Brain microvascular endothelial cell (primary cell): Measurements from ENCODE around the gene MFSD2B.

Experiments
- DNase-seq: peaks from one replicate; pipeline ENCODE4 v3.0.0-alpha.2; 2020
- H3K27ac ChIP-seq: fragments of 250-450 bp; sonication (Bioruptor Pico); 2 replicates; pipeline ENCODE4 v1.5.1; 2020; ENCODE audit warnings: mild to moderate bottlenecking, moderate library complexity
- H3K27me3 ChIP-seq: fragments of 250-450 bp; sonication (Bioruptor Pico); replicated peaks from 2 replicates; pipeline ENCODE4 v1.5.1; 2020; ENCODE audit warnings: mild to moderate bottlenecking
- H3K36me3 ChIP-seq: fragments of 250-450 bp; sonication (Bioruptor Pico); replicated peaks from 2 replicates; pipeline ENCODE4 v1.5.1; 2020; ENCODE audit warnings: mild to moderate bottlenecking
- H3K4me3 ChIP-seq: 2 replicates; pipeline ENCODE4 v1.5.1; 2011; ENCODE audit warnings: low read depth, mild to moderate bottlenecking, control low read depth, low read length, moderate library complexity
- in situ Hi-C: cut with HindIII; loops from 2 replicates; pipeline ENCODE4 v1.10.0; 2017; ENCODE audit warnings: low sequenced_read_pairs, low pct_ligation_motif_present
- TF ChIP-seq, protein P1 (sequence below): IDR thresholded peaks from 2 replicates; pipeline ENCODE4 v1.5.1; 2011; ENCODE audit warnings: low read depth, mild to moderate bottlenecking, moderate library complexity, low read length, control low read depth, inconsistent platforms; ENCODE audit errors: missing control alignments

The MFSD2B gene, protein sequence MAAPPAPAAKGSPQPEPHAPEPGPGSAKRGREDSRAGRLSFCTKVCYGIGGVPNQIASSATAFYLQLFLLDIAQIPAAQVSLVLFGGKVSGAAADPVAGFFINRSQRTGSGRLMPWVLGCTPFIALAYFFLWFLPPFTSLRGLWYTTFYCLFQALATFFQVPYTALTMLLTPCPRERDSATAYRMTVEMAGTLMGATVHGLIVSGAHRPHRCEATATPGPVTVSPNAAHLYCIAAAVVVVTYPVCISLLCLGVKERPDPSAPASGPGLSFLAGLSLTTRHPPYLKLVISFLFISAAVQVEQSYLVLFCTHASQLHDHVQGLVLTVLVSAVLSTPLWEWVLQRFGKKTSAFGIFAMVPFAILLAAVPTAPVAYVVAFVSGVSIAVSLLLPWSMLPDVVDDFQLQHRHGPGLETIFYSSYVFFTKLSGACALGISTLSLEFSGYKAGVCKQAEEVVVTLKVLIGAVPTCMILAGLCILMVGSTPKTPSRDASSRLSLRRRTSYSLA

DNA sequence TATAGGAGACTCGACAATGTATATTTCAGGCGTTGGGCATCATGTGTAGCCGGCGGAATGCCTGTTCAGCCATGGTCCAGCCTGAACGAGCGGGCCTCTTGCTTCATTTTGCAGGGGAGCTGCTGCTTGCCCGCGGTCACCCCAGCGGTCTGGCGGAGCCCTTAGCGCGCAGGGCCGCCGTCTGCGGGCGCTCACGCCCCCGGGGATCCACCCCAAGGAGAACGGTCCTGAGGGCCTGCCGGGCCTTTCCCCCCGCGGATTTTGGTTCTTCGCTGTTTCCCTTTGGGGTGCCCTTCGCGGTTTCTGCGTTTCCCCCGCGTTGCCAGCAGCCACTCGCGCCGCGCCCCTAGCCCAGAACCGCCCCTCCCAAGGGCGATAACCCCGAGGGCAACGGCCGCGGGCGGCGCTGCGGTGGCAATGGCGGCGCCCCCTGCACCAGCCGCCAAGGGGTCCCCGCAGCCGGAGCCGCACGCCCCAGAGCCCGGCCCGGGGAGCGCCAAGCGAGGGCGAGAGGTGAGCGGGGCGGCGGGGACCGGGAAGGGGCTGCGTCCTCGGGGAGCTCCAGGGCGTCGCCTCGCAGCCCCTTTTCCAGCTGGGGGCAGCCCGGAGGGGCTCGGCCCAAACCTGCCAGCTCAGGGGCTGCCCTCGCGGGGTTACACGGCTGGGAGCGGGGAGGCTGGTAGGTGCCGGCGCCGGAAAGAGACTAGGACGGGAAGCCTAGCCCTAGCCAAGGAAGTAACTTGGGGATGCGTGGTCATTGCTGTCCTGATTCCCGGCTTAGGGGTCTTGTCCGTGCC, at the start of gene MFSD2B:
Gene MFSD2B (plus strand): TSS at position 406 of the 797 bp plus-strand sequence. CDS start 12 bp downstream, at position 418.
- no peak within 1 kb of the TSS for H3K27ac ChIP-seq
- H3K4me3 ChIP-seq: peak within 1 kb of the TSS; percentile 50

DNA sequence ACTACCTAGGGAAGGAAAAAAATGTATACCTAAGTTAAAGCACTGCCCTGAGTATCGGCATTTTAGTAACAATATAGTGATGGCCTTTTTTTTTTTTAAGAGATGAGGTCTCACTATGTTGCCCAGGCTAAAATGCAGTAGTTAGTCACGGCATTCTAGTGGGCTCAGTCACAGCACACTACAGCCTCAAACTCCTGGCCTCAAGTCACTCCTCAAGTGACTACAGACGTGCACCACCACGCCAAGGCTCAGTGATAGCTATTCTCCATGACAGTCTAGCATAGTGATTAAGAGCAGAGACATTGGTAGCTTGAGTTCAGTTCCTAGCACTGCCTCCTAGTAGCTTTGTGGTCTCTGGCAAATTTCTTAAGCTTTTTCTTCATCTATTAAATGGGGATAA, 42.0 kb upstream of the MFSD2B start:
- in situ Hi-C loops: no loop called here
- TF ChIP-seq, protein P1, sequence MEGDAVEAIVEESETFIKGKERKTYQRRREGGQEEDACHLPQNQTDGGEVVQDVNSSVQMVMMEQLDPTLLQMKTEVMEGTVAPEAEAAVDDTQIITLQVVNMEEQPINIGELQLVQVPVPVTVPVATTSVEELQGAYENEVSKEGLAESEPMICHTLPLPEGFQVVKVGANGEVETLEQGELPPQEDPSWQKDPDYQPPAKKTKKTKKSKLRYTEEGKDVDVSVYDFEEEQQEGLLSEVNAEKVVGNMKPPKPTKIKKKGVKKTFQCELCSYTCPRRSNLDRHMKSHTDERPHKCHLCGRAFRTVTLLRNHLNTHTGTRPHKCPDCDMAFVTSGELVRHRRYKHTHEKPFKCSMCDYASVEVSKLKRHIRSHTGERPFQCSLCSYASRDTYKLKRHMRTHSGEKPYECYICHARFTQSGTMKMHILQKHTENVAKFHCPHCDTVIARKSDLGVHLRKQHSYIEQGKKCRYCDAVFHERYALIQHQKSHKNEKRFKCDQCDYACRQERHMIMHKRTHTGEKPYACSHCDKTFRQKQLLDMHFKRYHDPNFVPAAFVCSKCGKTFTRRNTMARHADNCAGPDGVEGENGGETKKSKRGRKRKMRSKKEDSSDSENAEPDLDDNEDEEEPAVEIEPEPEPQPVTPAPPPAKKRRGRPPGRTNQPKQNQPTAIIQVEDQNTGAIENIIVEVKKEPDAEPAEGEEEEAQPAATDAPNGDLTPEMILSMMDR: no peak
- Histone ChIP-seq H3K4me3 (no peak overlapping the region), H3K36me3 (peaks cover 2% of the 10 kb centered on the region), H3K27ac (no peak overlapping the region), H3K27me3 (no peaks in the 10 kb centered on the region)
- DNase-seq: no peak

More for the DNA sequence above, at the start of gene MFSD2B:
- TF ChIP-seq, protein P1: no peak
- H3K36me3 ChIP-seq: no peaks in the 10 kb centered on the region
- in situ Hi-C loops: no loop called here
- DNase-seq: no peak
- H3K27me3 ChIP-seq: no peaks in the 10 kb centered on the region

DNA sequence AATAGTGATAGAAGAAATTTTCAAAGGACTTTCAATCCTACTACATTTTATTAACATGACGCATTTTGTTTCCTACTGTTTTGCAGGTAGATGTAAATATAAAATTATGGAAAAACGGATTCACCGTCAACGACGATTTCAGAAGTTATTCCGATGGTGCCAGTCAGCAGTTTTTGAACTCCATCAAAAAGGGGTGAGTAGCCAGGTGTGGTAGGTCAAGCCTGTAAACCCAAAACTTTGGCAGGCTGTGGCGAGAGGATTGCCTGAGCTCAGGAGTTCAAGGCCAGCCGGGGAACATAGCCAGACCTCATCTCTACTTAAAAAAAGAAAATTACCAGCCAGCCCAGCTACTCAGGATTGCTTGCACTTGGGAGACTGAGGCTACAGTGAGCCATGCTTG, 33.0 kb upstream of the MFSD2B start:
- no peak for DNase-seq
- Histone ChIP-seq H3K4me3 (no peak overlapping the region), H3K36me3 (no peaks in the 10 kb centered on the region), H3K27me3 (no peaks in the 10 kb centered on the region), H3K27ac (no peak overlapping the region)
- in situ Hi-C loops: no loop called here
- TF ChIP-seq, protein P1: no peak

DNA sequence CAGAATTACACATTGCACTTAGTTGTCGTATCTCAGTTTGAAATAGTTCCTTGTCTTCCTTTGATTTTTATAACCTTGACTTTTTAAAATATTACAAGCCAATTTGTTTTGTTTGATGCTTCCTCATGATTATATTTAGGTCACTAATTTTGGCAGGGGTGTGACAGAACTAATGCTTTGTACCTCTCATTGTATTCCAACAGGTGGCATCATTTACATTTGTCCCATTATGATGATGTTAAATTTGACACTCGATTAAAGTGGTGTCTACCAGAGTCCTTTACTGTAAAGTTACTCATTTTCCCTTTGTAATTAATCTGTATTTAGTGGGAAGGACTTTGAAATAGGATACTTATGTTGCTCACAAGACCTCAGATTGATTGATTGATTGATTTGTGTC, 21.5 kb upstream of the MFSD2B start:
- H3K27me3 ChIP-seq: no peaks in the 10 kb centered on the region
- no peak for DNase-seq
- peaks cover 10% of the 10 kb centered on the region for H3K36me3 ChIP-seq
- H3K4me3 ChIP-seq: no peak overlapping the region
- no peak overlapping the region for H3K27ac ChIP-seq
- TF ChIP-seq, protein P1: peak; percentile 11
- in situ Hi-C loops: no loop called here

DNA sequence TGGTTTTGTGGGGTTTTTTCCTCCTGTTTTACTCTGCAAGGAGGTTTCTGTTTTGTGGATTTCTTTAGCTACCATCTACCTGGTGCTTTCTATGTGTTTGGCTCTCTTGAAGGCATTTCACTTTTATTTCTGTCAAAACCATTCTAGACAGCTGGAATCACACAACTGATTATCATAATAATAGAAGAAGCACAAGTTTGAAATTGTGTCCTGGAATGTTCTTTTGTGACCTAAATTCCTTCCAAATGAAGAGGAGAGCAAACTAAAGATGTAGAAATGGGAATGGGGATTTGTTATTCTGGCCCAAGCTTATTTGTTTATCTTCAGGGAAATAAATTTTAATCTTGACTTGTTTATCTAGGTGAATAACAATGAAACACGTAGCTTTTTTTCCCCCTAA, 17.0 kb upstream of the MFSD2B start:
- H3K4me3 ChIP-seq: no peak overlapping the region
- H3K36me3 ChIP-seq: peaks cover 5% of the 10 kb centered on the region
- DNase-seq: no peak
- in situ Hi-C loops: no loop called here
- no peaks in the 10 kb centered on the region for H3K27me3 ChIP-seq
- TF ChIP-seq, protein P1: no peak
- no peak overlapping the region for H3K27ac ChIP-seq
